Astrocyte (in vitro differentiated cells and primary cell): Measurements from ENCODE around the gene VEPH1. TPM values are rescaled to one million over a fixed set of nuclear protein-coding genes. Genes with fewer than 3 reads are reported as not detected.

Source experiments
- DNase-seq: peaks from one replicate; pipeline ENCODE4 v3.0.0-alpha.2; 2010; ENCODE audit warnings: low read depth
- FAIRE-seq: peaks from 2 replicates; lab custom pipeline; 2011; peaks lifted over from hg19 to GRCh38; lab: Jason Lieb, UNC
- H2AFZ ChIP-seq: 2 replicates; pipeline ENCODE4 v1.6.0; 2012; ENCODE audit warnings: low read depth, low read length, inconsistent platforms
- H3K27ac ChIP-seq: 2 replicates; pipeline ENCODE4 v1.5.1; 2011; ENCODE audit warnings: low read depth, low read length, inconsistent platforms
- H3K27me3 ChIP-seq: 2 replicates; pipeline ENCODE4 v1.6.0; 2011; ENCODE audit warnings: low read length, inconsistent platforms; ENCODE audit not compliant: insufficient read depth
- H3K36me3 ChIP-seq: 2 replicates; pipeline ENCODE4 v1.5.1; 2011; ENCODE audit warnings: low read length, inconsistent platforms; ENCODE audit not compliant: insufficient read depth
- H3K4me1 ChIP-seq: 2 replicates; pipeline ENCODE4 v1.5.1; 2011; ENCODE audit warnings: low read length, inconsistent platforms; ENCODE audit not compliant: insufficient read depth
- H3K4me2 ChIP-seq: 2 replicates; pipeline ENCODE4 v1.6.0; 2012; ENCODE audit warnings: low read length, inconsistent platforms
- H3K4me3 ChIP-seq: 2 replicates; pipeline ENCODE4 v1.5.1; 2011; ENCODE audit warnings: low read depth, mild to moderate bottlenecking, low read length, inconsistent platforms; ENCODE audit not compliant: insufficient read depth
- H3K79me2 ChIP-seq: 2 replicates; pipeline ENCODE4 v1.6.0; 2012; ENCODE audit warnings: mild to moderate bottlenecking, low read length, inconsistent platforms; ENCODE audit not compliant: insufficient read depth
- H3K9ac ChIP-seq: 2 replicates; pipeline ENCODE4 v1.6.0; 2012; ENCODE audit warnings: mild to moderate bottlenecking, low read length, inconsistent platforms
- H3K9me3 ChIP-seq: 2 replicates; pipeline ENCODE4 v1.5.1; 2012; ENCODE audit warnings: low read depth, mild to moderate bottlenecking, low read length, inconsistent platforms; ENCODE audit not compliant: insufficient read depth
- H4K20me1 ChIP-seq: 2 replicates; pipeline ENCODE4 v1.6.0; 2012; ENCODE audit warnings: low read length, inconsistent platforms; ENCODE audit not compliant: insufficient read depth
- H3K27ac Mint-ChIP-seq: one replicate; pipeline ENCODE4 v1.8.0; 2021; ENCODE audit warnings: mild to moderate bottlenecking, mixed read lengths; ENCODE audit not compliant: unreplicated experiment
- H3K27me3 Mint-ChIP-seq: one replicate; pipeline ENCODE4 v1.8.0; 2021; ENCODE audit warnings: low read depth, mixed read lengths; ENCODE audit not compliant: unreplicated experiment
- H3K36me3 Mint-ChIP-seq: one replicate; pipeline ENCODE4 v1.8.0; 2021; ENCODE audit warnings: low read depth, mixed read lengths; ENCODE audit not compliant: unreplicated experiment
- H3K4me1 Mint-ChIP-seq: one replicate; pipeline ENCODE4 v1.8.0; 2021; ENCODE audit warnings: low read depth, mixed read lengths; ENCODE audit not compliant: unreplicated experiment
- H3K4me3 Mint-ChIP-seq: one replicate; pipeline ENCODE4 v1.8.0; 2021; ENCODE audit warnings: mild to moderate bottlenecking, moderate library complexity, mixed read lengths; ENCODE audit not compliant: unreplicated experiment
- H3K9me3 Mint-ChIP-seq: one replicate; pipeline ENCODE4 v1.8.0; 2021; ENCODE audit warnings: mild to moderate bottlenecking, mixed read lengths; ENCODE audit not compliant: unreplicated experiment
- EZH2 ChIP-seq: IDR thresholded peaks from 2 replicates; pipeline ENCODE4 v1.6.1; 2012; ENCODE audit warnings: mild to moderate bottlenecking, low read length, inconsistent platforms; ENCODE audit not compliant: insufficient read depth
- total RNA-seq: library from RNA; stranded (reverse); gene quantifications from 2 replicates; pipeline ENCODE4 v1.2.1, GENCODE V29; 2021
- TF ChIP-seq, protein P1 (sequence below): IDR thresholded peaks from 2 replicates; pipeline ENCODE4 v1.5.1; 2011; ENCODE audit warnings: low read depth, mild to moderate bottlenecking, inconsistent platforms, low read length, moderate library complexity; ENCODE audit not compliant: insufficient read depth

The VEPH1 gene
- total RNA-seq, 1 donor from 2014 or later, result 9.4 TPM

DNA sequence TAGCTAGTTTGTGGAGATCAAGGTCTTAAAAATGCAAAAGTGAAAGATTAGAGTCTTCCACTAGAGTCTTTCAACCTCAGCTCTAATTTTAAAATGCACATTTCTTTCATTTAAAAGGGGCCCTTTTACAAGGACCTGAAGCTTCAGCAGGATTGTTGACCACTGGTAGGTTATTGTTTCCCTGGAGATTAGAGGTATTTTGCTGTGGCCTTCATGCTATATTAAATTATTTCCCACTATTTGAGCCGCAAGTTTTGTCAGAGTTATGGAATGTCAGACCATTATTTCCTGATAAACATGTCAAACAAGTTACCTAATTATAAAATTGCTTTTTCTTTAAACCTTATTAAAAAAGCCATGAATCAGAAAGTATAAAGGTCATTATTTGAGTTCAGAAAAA is 240.2 kb downstream of the VEPH1 start:
- no peak overlapping the region for H3K4me3 Mint-ChIP-seq

DNA sequence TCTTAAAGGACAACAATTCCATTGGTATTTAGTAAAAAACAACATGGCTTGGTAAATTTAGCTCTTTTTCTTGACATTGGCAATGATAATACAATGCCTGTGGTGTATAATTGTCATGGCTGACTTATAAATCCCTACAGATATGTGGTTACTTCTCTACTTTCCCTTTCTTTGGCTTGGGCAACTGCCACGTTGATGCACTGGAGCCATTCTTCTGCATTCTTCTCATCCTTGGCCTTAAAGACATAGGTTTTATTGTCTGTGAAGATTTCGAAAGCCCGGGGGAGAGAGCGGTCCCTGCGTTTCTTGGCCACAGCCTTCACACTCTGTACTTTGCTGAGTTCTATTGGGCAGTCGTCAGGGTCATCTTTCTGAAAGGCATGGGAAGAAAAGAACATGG is 242.2 kb downstream of the VEPH1 start:
- no peaks in the 10 kb centered on the region for H3K4me1 ChIP-seq
- H3K9me3 ChIP-seq, result no peaks in the 10 kb centered on the region
- no peaks in the 10 kb centered on the region for H3K36me3 ChIP-seq
- TF ChIP-seq, protein P1, sequence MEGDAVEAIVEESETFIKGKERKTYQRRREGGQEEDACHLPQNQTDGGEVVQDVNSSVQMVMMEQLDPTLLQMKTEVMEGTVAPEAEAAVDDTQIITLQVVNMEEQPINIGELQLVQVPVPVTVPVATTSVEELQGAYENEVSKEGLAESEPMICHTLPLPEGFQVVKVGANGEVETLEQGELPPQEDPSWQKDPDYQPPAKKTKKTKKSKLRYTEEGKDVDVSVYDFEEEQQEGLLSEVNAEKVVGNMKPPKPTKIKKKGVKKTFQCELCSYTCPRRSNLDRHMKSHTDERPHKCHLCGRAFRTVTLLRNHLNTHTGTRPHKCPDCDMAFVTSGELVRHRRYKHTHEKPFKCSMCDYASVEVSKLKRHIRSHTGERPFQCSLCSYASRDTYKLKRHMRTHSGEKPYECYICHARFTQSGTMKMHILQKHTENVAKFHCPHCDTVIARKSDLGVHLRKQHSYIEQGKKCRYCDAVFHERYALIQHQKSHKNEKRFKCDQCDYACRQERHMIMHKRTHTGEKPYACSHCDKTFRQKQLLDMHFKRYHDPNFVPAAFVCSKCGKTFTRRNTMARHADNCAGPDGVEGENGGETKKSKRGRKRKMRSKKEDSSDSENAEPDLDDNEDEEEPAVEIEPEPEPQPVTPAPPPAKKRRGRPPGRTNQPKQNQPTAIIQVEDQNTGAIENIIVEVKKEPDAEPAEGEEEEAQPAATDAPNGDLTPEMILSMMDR, result no peak
- no peak for TF ChIP-seq EZH2
- H3K9ac ChIP-seq, result no peak overlapping the region
- H3K4me2 ChIP-seq, result no peak overlapping the region
- Mint-ChIP-seq H3K27ac (no peak overlapping the region), H3K9me3 (no peaks in the 10 kb centered on the region), H3K4me3 (no peak overlapping the region), H3K27me3 (no peaks in the 10 kb centered on the region), H3K4me1 (peaks cover 5% of the 10 kb centered on the region), H3K36me3 (no peaks in the 10 kb centered on the region)
- no peaks in the 10 kb centered on the region for H4K20me1 ChIP-seq
- H3K27ac ChIP-seq, result no peak overlapping the region
- DNase-seq (peak; percentile 85), FAIRE-seq (peak; percentile 90)
- H3K79me2 ChIP-seq, result no peaks in the 10 kb centered on the region
- no peaks in the 10 kb centered on the region for H3K27me3 ChIP-seq
- no peak overlapping the region for H2AFZ ChIP-seq
- no peak overlapping the region for H3K4me3 ChIP-seq

More for the DNA sequence above, 240.2 kb downstream of the VEPH1 start:
- TF ChIP-seq EZH2, result no peak
- TF ChIP-seq, protein P1, result no peak
- H3K27ac Mint-ChIP-seq, result no peak overlapping the region
- Histone ChIP-seq H4K20me1 (no peaks in the 10 kb centered on the region), H3K4me3 (no peak overlapping the region), H3K9ac (no peak overlapping the region), H3K27me3 (no peaks in the 10 kb centered on the region), H3K36me3 (no peaks in the 10 kb centered on the region), H3K4me2 (peak overlapping the region; percentile 6), H3K79me2 (no peaks in the 10 kb centered on the region), H2AFZ (no peak overlapping the region), H3K27ac (no peak overlapping the region), H3K4me1 (no peaks in the 10 kb centered on the region), H3K9me3 (no peaks in the 10 kb centered on the region)
- DNase-seq (peak; percentile 67), FAIRE-seq (peak; percentile 5)
- no peaks in the 10 kb centered on the region for H3K9me3 Mint-ChIP-seq
- no peaks in the 10 kb centered on the region for H3K36me3 Mint-ChIP-seq
- no peaks in the 10 kb centered on the region for H3K4me1 Mint-ChIP-seq
- no peaks in the 10 kb centered on the region for H3K27me3 Mint-ChIP-seq

DNA sequence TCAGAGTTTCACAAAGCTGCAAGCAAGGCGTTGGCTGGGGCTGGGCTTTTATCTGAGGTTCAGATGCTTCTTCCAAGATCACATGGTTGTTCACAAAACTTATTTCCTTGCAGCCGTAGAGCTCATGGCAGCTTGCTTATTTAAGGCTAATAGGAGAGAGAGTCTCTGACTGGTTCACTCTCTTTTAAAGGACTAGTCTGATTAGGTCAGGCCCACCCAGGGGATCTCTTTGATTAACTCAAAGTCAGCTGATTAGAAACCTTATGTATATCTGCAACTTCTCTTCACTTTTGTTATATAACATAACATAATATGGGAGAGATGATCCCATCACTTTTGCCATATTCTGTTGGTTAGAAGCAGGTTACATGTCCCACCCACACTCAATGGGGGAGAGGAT is 243.4 kb downstream of the VEPH1 start:
- Mint-ChIP-seq H3K4me3 (no peak overlapping the region), H3K36me3 (no peaks in the 10 kb centered on the region), H3K27ac (no peak overlapping the region), H3K9me3 (no peaks in the 10 kb centered on the region), H3K27me3 (no peaks in the 10 kb centered on the region), H3K4me1 (peaks cover 5% of the 10 kb centered on the region)
- Histone ChIP-seq H3K4me1 (no peaks in the 10 kb centered on the region), H3K9ac (no peak overlapping the region), H3K79me2 (no peaks in the 10 kb centered on the region), H3K4me3 (no peak overlapping the region), H2AFZ (no peak overlapping the region), H4K20me1 (no peaks in the 10 kb centered on the region), H3K36me3 (no peaks in the 10 kb centered on the region), H3K27me3 (no peaks in the 10 kb centered on the region), H3K9me3 (no peaks in the 10 kb centered on the region), H3K4me2 (no peak overlapping the region), H3K27ac (no peak overlapping the region)
- DNase-seq, result no peak
- FAIRE-seq, result no peak
- TF ChIP-seq EZH2, result no peak
- TF ChIP-seq, protein P1, result no peak
